C4-2B (cell line): ENCODE measurements around the gene MEX3B.
"Not testable (repeated sequence)": the region's sequence is repeated elsewhere in the genome, so short reads cannot be mapped to it uniquely, and the experiment has no call there.

Experiments
- H3K27ac ChIP-seq: fragments of 450-650 bp; 2 replicates; pipeline ENCODE4 v1.5.1; 2017
- ZFX ChIP-seq: fragments of 450-650 bp; IDR thresholded peaks from 2 replicates; pipeline ENCODE4 v1.6.1; 2017
- TF ChIP-seq, protein P1 (sequence below): fragments of 450-650 bp; conservative IDR thresholded peaks from 2 replicates; pipeline ENCODE4 v1.5.1; 2017; ENCODE audit warnings: mild to moderate bottlenecking

MEX3B gene

GRCh38 chr15:82040862-82041261 is 5.0 kb downstream of the MEX3B start:
- TF ChIP-seq ZFX, result no peak
- TF ChIP-seq, protein P1, sequence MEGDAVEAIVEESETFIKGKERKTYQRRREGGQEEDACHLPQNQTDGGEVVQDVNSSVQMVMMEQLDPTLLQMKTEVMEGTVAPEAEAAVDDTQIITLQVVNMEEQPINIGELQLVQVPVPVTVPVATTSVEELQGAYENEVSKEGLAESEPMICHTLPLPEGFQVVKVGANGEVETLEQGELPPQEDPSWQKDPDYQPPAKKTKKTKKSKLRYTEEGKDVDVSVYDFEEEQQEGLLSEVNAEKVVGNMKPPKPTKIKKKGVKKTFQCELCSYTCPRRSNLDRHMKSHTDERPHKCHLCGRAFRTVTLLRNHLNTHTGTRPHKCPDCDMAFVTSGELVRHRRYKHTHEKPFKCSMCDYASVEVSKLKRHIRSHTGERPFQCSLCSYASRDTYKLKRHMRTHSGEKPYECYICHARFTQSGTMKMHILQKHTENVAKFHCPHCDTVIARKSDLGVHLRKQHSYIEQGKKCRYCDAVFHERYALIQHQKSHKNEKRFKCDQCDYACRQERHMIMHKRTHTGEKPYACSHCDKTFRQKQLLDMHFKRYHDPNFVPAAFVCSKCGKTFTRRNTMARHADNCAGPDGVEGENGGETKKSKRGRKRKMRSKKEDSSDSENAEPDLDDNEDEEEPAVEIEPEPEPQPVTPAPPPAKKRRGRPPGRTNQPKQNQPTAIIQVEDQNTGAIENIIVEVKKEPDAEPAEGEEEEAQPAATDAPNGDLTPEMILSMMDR, result no peak
- peak overlapping the region; percentile 11; the same call in 1 of the 2 replicates for H3K27ac ChIP-seq

DNA sequence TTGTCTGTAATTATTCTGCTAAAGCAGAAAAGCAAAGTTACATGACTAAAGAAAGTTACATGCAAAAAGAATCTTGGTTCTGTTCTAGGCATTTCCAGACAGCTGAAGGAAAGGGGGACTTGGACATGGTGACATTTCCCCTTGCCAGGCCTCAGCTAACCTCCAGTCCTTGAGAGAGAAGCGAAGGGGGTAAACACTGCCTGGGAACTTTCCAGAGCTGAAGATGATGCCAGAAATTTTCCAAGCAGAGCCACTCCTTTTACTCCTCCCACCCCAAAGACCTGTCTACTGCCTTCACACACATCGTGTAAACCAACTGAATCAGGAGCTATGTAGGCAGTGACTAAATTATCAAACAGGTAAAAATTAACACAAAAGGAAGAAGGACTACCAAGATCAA is 5.4 kb downstream of the MEX3B start:
- peak overlapping the region; percentile 11; the same call in 1 of the 2 replicates for H3K27ac ChIP-seq

DNA sequence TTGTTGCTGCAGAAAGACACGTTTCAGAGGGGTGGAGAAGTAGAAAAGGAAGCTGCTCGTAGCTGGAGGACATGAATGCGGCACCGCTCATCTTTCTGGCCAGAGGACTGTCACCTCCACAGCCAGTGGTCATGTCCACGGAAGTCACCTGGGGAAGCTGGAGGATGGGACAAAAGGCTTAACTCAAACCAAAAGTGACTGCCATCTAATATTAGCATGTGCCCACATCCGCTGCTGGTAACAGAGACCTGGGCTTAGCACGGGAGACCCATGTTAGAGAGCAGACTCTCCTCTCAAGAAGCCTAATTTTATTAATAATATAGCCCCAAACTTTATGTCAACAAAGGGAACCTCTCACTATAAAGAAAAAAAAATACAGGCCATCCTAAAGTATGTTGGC is 5.9 kb downstream of the MEX3B start:
- H3K27ac ChIP-seq, result no peak overlapping the region
- no peak for TF ChIP-seq ZFX
- TF ChIP-seq, protein P1, result no peak

More for the DNA sequence above, 5.4 kb downstream of the MEX3B start:
- TF ChIP-seq, protein P1, result no peak
- no peak for TF ChIP-seq ZFX

DNA sequence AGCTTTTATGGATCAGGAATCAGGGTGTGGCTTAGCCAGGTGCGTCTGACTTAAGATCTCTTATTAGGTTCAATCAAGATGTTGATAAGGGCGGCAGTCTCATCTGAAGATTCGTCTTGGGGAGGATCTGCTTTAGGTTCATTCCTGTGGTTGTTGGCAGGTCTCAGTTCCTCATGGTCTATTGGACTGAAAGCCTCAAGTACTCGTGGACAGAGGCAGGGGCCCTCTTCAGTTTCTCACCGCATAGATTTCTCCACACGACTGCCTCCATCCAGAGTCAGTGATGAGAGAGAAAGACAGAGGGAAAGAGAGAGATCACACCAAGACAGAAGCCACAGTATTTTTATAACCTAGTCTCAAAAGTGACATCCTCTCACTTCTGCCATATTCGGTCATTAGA is 9.4 kb downstream of the MEX3B start:
- H3K27ac ChIP-seq, result no peak overlapping the region
- TF ChIP-seq ZFX, result no peak
- TF ChIP-seq, protein P1, result no peak

DNA sequence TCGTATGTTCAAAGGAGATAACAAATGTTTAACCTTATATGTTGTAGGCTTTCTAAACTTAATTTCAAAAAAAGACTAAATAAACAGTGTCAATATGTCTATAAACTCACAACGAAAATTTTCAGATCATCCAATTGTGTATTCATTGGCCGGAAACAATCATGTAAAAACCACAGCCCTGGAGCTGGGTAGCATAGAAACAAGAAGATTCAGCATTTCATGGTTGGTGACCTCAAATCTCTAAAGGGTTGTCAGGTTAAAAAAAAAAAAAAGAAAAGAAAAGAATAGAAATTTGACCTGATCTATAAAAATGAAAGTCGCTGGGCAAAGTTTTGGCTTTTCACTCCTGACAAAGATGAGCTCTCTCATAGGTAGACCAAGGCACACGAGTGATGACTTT is 13.9 kb downstream of the MEX3B start:
- H3K27ac ChIP-seq, result no peak overlapping the region
- TF ChIP-seq, protein P1, result no peak

GRCh38 chr15:82030176-82030575 is 15.6 kb downstream of the MEX3B start:
- no peak for TF ChIP-seq ZFX
- TF ChIP-seq, protein P1, result no peak
- H3K27ac ChIP-seq, result no peak overlapping the region

- H3K27ac ChIP-seq, result not testable (repeated sequence)
These were observed 17.7 kb downstream of the MEX3B start for GRCh38 chr15:82028163-82028562.

- TF ChIP-seq, protein P1, result no peak
- TF ChIP-seq ZFX, result no peak
- no peak overlapping the region for H3K27ac ChIP-seq
These were observed 23.8 kb downstream of the MEX3B start for GRCh38 chr15:82021992-82022391.
